Motor neuron (in vitro differentiated cells): Measurements from ENCODE around the gene ABCC8. TPM values are rescaled to one million over a fixed set of nuclear protein-coding genes. Genes with fewer than 3 reads are reported as not detected.

Experiments
- ATAC-seq, 8 experiments: fragments of 200-7000 bp; cut with Tn5 transposase; replicated peaks in 6 of 8; 2 replicates each; pipeline ENCODE4 v1.8.0; 2021; ENCODE audit warnings: mild to moderate bottlenecking in 8 of 8, moderate library complexity in 8 of 8
- H3K27ac ChIP-seq, 2 donors: fragments of 250-450 bp; sonication (Bioruptor Pico); 2 replicates each; pipeline ENCODE4 v1.9.0; 2021; ENCODE audit warnings: antibody characterized with exemption in 2 of 2, mild to moderate bottlenecking in 2 of 2, moderate library complexity in 1 of 2
- H3K4me1 ChIP-seq, 2 donors: fragments of 250-450 bp; sonication (Bioruptor Pico); replicated peaks in 1 of 2; 2 replicates each; pipeline ENCODE4 v1.6.1; 2021; ENCODE audit warnings: antibody characterized with exemption in 2 of 2, mild to moderate bottlenecking in 2 of 2, moderate library complexity in 1 of 2
- H3K4me3 ChIP-seq, 5 donors: fragments of 250-450 bp; sonication (Bioruptor Pico); 2 replicates each; pipeline ENCODE4 v1.9.0; 2021; ENCODE audit warnings: antibody characterized with exemption in 5 of 5, mild to moderate bottlenecking in 5 of 5, moderate library complexity in 4 of 5
- WGBS, 10 experiments: fragments of 450-650 bp; shearing (Covaris generic); methylation state at CpG; one replicate each; pipeline ENCODE4 v1.0.0; 2022; 5-methylcytosine and 5-hydroxymethylcytosine counted together
- in situ Hi-C, 9 experiments: fragments of 400-800 bp; cut with MboI; loops; one replicate each; pipeline ENCODE4 v1.15.0; 2021; ENCODE audit warnings: low sequenced_read_pairs in 9 of 9, low pct_unique_long_range_greater_than_20kb in 2 of 9; ENCODE audit not compliant: unreplicated experiment in 9 of 9
- total RNA-seq, 8 experiments: library from RNA; unstranded; fragments of 300-600 nt; gene quantifications; 2 replicates each; pipeline versions ENCODE4 v1.2.3 to v1.2.4, GENCODE V29; 2022

The ABCC8 gene
- total RNA-seq, 8 experiments from 2014 or later: 0.18 to 11.8 (median 3.8) TPM

DNA sequence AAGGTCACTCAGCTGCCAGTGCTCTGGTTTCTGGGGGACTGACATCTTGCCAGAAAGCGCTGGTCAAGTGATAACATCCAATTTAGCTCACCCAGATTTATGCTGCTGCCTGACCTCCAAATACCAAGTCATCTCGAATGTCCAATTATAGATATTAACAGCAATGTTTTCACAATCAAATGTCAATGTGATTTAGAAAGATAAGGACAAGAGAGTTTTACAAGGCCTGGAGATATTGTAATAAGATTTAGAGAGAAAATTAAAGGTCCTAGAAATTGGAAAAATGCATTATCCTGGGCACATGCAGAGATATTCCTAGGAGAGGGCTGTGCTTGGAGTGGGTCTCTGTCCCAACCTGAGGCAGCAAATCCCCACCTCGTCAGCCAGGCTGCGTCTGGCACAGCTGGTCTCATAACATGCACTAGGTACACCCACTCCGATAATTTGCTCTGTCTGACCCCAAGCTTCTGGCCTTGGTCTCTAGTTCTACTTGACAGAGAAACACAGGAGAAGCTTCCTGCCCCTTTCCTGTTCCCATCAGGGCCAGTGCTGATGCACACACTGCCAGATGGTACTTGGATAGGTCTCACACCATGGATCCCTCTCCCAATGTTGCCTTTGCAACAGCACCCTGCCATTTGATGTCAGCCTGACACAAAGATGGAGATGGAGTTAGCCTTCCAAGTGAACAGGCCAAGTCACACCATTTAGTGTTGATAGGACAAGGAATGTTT lies 39.0 kb upstream of the ABCC8 start:
- Histone ChIP-seq H3K4me3 (no peak overlapping the region), H3K4me1 (peaks cover 27 to 30% of the 10 kb centered on the region in 2 donors), H3K27ac (no peak overlapping the region)
- ATAC-seq: no peak
- 0 to 96% (median 69%) methylated on average over 1 to 4 of the region's 5 CpGs; no CpG with 5 or more reads in 4 of the 10 experiments for WGBS, 10 experiments
- in situ Hi-C loops: loop anchor here in 7 of 9 experiments (25.0 kb wide), 4 partner anchors 97 to 278 kb away; partner anchors contain the start of genes KCNJ11 (in 4 of the 7) and NCR3LG1 (in 1 of the 7)

DNA sequence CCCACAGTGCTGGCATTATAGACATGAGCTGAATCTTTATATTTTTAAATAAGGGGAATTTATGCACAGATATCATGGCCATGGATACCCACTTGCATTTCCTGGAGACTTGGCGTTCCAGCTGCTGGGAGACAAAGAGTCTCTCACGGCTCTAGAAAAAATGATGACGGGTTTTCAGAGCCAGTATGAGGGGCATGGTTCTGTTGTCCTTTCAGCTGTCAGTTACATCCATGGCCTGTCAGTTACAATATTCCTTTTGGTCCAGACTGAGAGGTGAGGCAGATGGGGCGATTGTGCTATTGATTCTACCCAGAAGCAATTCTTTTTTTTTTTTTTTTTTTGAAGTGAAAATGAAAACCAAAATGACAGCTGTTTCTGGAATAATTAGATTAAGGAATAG lies 37.8 kb upstream of the ABCC8 start:
- H3K27ac ChIP-seq: no peak overlapping the region
- H3K4me3 ChIP-seq: no peak overlapping the region
- in situ Hi-C loops: loop anchor here in 7 of 9 experiments (25.0 kb wide), 4 partner anchors 98 to 277 kb away; partner anchors contain the start of genes KCNJ11 (in 4 of the 7) and NCR3LG1 (in 1 of the 7)
- peaks cover 16 to 19% of the 10 kb centered on the region in 2 donors for H3K4me1 ChIP-seq
- 0 to 100% (median 75%) methylated on average over 1 to 4 of the region's 4 CpGs; no CpG with 5 or more reads in 2 of the 10 experiments for WGBS, 10 experiments
- ATAC-seq: no peak

DNA sequence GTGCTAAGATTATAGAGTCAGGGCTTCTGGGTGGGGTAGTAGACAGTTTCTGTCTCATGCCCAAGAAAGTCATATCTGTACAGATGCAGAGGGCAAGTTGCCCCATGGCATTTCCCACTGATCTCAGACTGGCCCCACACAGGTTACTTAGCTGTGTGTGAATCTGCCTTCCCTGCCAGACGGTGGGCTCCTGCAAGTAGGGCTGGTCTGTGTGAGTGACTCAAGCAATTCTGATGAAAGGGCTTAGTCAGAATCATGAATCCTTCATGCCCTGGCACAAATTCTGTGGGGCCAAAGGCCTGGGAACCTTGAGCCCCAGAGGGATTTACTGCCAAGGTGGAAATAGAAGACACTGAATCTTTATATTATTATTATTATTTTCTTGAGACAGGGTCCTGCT lies 37.2 kb upstream of the ABCC8 start:
- WGBS, 10 experiments: 100% methylated on average over 1 of the region's 1 CpG; no CpG with 5 or more reads in 9 of the 10 experiments
- Histone ChIP-seq H3K27ac (no peak overlapping the region), H3K4me3 (no peak overlapping the region), H3K4me1 (peaks cover 9 to 15% of the 10 kb centered on the region in 2 donors)
- in situ Hi-C loops: loop anchor here in 7 of 9 experiments (25.0 kb wide), 4 partner anchors 98 to 277 kb away; partner anchors contain the start of genes KCNJ11 (in 4 of the 7) and NCR3LG1 (in 1 of the 7)
- peak in 3 of 8 experiments; percentile 24 to 84 (median 49) for ATAC-seq

DNA sequence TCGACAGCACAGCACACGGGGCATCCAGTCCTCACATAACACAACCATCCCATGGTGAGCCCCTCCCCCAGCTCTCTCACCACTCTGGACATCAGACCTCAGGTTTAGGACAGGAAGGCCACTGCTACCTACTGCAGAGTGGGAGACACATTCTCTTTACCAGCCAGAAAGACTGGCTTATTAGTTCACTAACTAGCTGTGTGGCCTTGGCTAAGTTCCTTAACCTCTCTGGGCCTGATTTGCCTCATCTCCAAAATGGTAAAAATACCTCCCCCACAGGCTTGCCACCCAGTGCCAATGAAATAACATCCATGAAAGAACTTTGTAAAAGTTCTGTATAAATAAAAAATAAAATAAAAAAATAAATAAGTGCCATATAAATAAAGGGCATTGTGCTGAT lies 35.5 kb upstream of the ABCC8 start:
- ATAC-seq: no peak
- 7 to 80% (median 56%) methylated on average over 1 to 2 of the region's 2 CpGs; no CpG with 5 or more reads in 6 of the 10 experiments for WGBS, 10 experiments
- Histone ChIP-seq H3K4me3 (no peak overlapping the region), H3K4me1 (peaks cover 12 to 15% of the 10 kb centered on the region in 2 donors), H3K27ac (no peak overlapping the region)
- in situ Hi-C loops: loop anchor here in 7 of 9 experiments (25.0 kb wide), 4 partner anchors 100 to 275 kb away; partner anchors contain the start of genes KCNJ11 (in 4 of the 7) and NCR3LG1 (in 1 of the 7)

DNA sequence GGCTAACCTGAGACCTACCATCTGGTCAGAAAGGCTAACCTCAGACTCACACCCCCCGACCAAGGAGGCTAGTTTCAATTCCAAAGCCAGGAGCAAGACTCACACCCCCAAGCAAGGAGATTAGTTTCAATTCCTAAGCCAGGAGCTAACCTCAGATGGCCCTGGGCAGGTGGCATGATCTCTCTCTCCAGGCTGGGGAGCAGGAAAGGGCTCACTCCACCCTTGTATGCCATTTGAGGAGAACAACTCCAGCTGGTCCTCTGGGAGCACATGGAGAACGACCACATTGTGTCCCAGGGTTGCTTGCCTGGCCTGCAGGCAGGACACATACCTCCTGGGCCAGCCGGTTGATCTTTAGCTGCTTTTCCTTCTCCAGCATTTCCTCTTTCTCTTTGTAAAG lies 34.9 kb upstream of the ABCC8 start:
- in situ Hi-C loops: loop anchor here in 7 of 9 experiments (25.0 kb wide), 4 partner anchors 101 to 274 kb away; partner anchors contain the start of genes KCNJ11 (in 4 of the 7) and NCR3LG1 (in 1 of the 7)
- no peak for ATAC-seq
- H3K27ac ChIP-seq: no peak overlapping the region
- peaks cover 12 to 15% of the 10 kb centered on the region in 2 donors for H3K4me1 ChIP-seq
- H3K4me3 ChIP-seq: no peak overlapping the region
- WGBS, 10 experiments: 20 to 90% (median 56%) methylated on average over 1 to 2 of the region's 3 CpGs; no CpG with 5 or more reads in 2 of the 10 experiments

DNA sequence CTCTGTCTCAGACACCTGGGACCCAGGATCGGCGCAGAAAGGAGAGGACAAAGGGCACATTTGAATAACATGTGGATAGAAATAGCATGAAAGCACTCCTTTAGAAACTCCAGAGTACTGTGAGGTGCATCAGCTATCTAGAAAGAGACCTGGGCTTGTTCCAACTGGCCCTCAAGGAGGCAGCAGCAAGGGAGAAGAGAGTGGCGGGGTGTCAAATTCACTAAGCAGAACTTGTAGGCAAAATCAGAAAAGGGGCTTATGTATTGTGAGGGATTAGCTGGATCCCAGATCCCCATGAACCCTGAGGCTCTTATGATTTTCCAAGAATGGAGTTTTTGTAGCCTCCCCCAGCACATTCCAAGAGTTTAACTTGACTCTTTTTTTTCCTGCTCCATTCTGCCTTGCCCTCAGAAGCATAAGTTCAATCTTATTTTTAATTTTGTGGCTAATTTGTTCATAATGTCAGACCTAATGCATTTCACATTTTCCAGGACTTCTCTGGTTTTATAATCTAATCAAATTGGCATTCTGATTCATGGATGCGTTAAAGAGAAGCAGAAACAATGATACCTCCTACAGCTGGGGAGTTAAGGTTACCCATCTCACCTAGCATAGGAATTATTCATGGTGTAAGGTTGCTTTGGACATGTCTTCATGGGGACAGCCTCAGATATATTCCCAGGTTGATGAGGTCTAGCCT lies 34.0 kb upstream of the ABCC8 start:
- 18 to 100% (median 67%) methylated on average over 1 to 4 of the region's 4 CpGs; no CpG with 5 or more reads in 2 of the 10 experiments for WGBS, 10 experiments
- Histone ChIP-seq H3K27ac (no peak overlapping the region), H3K4me3 (no peak overlapping the region), H3K4me1 (peaks cover 12 to 15% of the 10 kb centered on the region in 2 donors)
- no peak for ATAC-seq
- in situ Hi-C loops: loop anchor here in 7 of 9 experiments (25.0 kb wide), 4 partner anchors 102 to 273 kb away; partner anchors contain the start of genes KCNJ11 (in 4 of the 7) and NCR3LG1 (in 1 of the 7)

DNA sequence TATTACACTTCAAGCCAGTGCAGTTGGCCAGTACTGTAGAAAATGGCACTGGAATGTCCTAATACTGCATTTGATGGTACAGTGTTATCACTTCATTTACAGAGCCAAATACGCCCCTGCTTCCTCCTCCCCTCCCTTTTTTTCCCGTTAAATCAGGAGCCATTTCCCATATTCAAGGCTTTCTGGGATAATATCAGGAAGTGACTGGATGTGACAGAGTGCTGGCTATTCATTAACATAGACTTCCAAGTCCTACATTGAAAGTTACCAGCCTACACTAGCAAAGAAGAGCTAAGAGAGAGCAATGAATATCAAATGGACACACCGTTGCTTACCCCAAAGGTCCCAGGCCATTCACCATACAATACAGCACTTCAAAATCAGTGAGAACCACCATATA lies 32.1 kb upstream of the ABCC8 start:
- in situ Hi-C loops: loop anchor here in 8 of 9 experiments (10.0 to 25.0 kb wide), 5 partner anchors 104 to 271 kb away; partner anchors contain the start of genes KCNJ11 (in 6 of the 8) and NCR3LG1 (in 1 of the 8)
- H3K27ac ChIP-seq: no peak overlapping the region
- H3K4me1 ChIP-seq: peaks cover 10 to 12% of the 10 kb centered on the region in 2 donors
- H3K4me3 ChIP-seq: no peak overlapping the region
- WGBS, 10 experiments: 10 to 60% (median 46%) methylated on average over 2 to 3 of the region's 3 CpGs; no CpG with 5 or more reads in 3 of the 10 experiments
- no peak for ATAC-seq

DNA sequence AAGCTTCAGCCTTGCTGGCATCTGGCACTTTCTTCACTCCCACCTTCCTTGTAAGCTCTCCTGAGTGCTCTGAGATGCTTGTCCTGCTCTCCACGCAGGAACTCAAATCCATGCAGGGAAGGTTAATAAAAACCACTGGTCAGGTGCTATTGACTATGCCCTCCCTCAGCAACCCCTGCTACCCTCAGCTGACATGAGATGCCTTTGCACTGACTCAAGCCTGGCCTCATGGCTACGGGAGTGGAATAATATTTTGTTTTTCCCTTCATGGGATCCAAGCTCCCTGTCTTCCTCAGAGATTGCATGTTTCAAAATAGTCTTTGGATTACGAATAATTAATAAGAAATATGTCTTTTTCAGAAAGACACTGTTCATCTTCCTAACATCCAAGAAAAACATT lies 31.7 kb upstream of the ABCC8 start:
- 0 to 100% (median 68%) methylated on average over 1 to 3 of the region's 3 CpGs; no CpG with 5 or more reads in 1 of the 10 experiments for WGBS, 10 experiments
- in situ Hi-C loops: loop anchor here in 8 of 9 experiments (10.0 to 25.0 kb wide), 5 partner anchors 104 to 271 kb away; partner anchors contain the start of genes KCNJ11 (in 6 of the 8) and NCR3LG1 (in 1 of the 8)
- H3K27ac ChIP-seq: no peak overlapping the region
- peaks cover 10 to 11% of the 10 kb centered on the region in 2 donors for H3K4me1 ChIP-seq
- ATAC-seq: peak in 5 of 8 experiments; percentile 14 to 38 (median 21)
- no peak overlapping the region for H3K4me3 ChIP-seq

DNA sequence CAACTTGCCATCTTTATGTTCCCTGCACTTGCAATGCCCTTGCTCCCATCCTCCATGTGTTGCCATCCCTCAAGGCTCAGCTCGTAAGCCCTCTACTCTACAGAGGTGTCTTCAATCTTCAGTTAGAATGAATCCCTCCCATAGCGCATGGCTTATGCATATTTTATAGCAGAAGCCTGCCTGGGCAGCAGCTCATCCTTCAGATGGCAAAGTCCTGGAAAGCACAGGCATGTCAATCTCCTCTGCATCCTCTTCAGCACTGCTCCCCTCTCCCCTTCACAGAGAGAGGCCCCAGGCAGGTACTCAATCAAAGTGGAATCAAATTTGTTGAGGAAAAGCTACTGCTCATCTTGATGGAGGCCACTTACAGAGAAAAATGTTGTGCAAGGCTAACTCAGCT lies 31.1 kb upstream of the ABCC8 start:
- in situ Hi-C loops: loop anchor here in 8 of 9 experiments (10.0 to 25.0 kb wide), 5 partner anchors 105 to 270 kb away; partner anchors contain the start of genes KCNJ11 (in 6 of the 8) and NCR3LG1 (in 1 of the 8)
- ATAC-seq: peak in 3 of 8 experiments; percentile 37 to 59 (median 40)
- Histone ChIP-seq H3K4me1 (peaks cover 9 to 10% of the 10 kb centered on the region in 2 donors), H3K27ac (no peak overlapping the region), H3K4me3 (no peak overlapping the region)
- WGBS, 10 experiments: 33 to 83% (median 60%) methylated on average over 1 to 2 of the region's 2 CpGs; no CpG with 5 or more reads in 1 of the 10 experiments

DNA sequence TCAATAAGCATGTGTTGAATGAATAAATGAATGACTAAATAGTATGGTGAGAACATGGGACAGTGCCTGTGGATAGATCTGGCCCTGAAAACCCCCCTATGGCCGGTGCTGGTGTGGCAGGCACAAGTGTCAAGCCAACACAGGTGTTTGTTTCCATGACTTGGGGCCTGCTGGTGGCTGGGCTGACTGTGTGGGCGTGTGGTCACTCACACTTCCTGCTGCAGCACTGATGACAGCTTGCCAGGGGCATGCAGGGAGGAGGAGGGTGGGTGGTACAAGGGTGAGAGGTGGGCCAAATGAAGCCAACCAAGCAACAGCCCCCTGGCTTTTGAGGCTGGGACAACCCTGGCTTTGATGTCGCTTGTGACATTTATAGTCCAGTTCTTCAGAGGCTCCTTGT lies 30.3 kb upstream of the ABCC8 start:
- 17 to 60% (median 57%) methylated on average over 1 to 2 of the region's 3 CpGs; no CpG with 5 or more reads in 5 of the 10 experiments for WGBS, 10 experiments
- Histone ChIP-seq H3K4me1 (peaks cover 9 to 10% of the 10 kb centered on the region in 2 donors), H3K4me3 (no peak overlapping the region), H3K27ac (no peak overlapping the region)
- no peak for ATAC-seq
- in situ Hi-C loops: loop anchor here in 8 of 9 experiments (10.0 to 25.0 kb wide), 5 partner anchors 105 to 270 kb away; partner anchors contain the start of genes KCNJ11 (in 6 of the 8) and NCR3LG1 (in 1 of the 8)

DNA sequence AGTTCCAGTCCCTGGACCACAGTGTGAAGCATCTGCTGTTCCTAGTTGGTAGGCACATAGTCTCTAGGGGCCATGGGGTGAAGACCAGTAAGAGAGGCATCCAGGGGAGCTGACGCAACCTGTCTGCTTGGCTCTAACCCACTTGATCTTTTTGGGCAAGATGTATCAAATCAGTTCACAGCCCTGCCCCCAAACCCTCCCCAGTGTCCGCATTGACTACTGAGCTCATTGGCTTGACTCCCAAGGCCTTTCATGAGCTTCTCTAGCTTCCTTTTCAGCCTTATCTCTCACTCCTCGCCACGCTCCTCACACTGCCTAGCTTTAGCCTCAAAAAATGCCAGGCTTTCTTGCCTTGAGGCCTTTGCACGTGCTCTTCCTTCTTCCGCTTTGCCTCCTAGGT lies 29.7 kb upstream of the ABCC8 start:
- in situ Hi-C loops: loop anchor here in 8 of 9 experiments (10.0 to 25.0 kb wide), 5 partner anchors 106 to 269 kb away; partner anchors contain the start of genes KCNJ11 (in 6 of the 8) and NCR3LG1 (in 1 of the 8)
- Histone ChIP-seq H3K4me3 (no peak overlapping the region), H3K4me1 (peaks cover 9 to 10% of the 10 kb centered on the region in 2 donors), H3K27ac (no peak overlapping the region)
- no peak for ATAC-seq
- 43 to 98% (median 83%) methylated on average over 2 to 6 of the region's 6 CpGs; no CpG with 5 or more reads in 1 of the 10 experiments for WGBS, 10 experiments

DNA sequence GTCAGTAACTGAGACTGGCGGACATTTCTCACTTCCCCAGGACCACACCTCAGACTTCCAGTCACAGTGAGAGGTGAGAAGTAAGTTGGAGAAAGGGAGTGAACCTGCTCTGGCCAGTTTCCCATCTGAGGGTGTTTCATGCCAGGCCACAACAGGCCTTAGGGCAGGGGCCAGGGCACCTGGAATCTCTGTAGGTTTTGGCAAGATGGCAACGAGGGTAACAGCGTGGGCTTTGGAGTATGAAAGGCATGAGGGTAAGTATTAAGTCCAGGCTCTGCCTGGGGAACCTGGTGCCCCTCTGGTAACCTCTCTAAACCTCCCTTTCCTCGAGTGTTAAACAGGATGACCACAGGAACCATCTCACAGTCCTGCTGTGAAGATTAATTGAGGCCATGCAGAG lies 28.5 kb upstream of the ABCC8 start:
- ATAC-seq: no peak
- peaks cover 9 to 10% of the 10 kb centered on the region in 2 donors for H3K4me1 ChIP-seq
- in situ Hi-C loops: loop anchor here in 8 of 9 experiments (10.0 to 25.0 kb wide), 5 partner anchors 107 to 268 kb away; partner anchors contain the start of genes KCNJ11 (in 6 of the 8) and NCR3LG1 (in 1 of the 8)
- no peak overlapping the region for H3K27ac ChIP-seq
- 13 to 75% (median 45%) methylated on average over 1 to 4 of the region's 4 CpGs; no CpG with 5 or more reads in 6 of the 10 experiments for WGBS, 10 experiments
- H3K4me3 ChIP-seq: no peak overlapping the region
